ENCODE results near the gene AHSA1. TPM values are rescaled to one million over a fixed set of nuclear protein-coding genes. Genes with fewer than 3 reads are reported as not detected.
A peak's percentile ranks its signal among the peaks of the same experiment; 100 is the strongest.

The AHSA1 gene
- polyA plus RNA-seq, 1 of the 3 experiments (the other 2 are of a cell fraction) = 366 TPM

- H3K79me2 ChIP-seq (ENCODE audit: insufficient read depth) = no peaks in the 10 kb centered on the region
- H3K27ac ChIP-seq (ENCODE audit: low read depth in 2 of 2, low read length in 1 of 2) = peak overlapping the region in 1 of 2 experiments; percentile 29; a peak in 1 of 4 replicates
- no peak for TF ChIP-seq FOXJ3 (CRISPR knock-in tag; IDR thresholded peaks at IDR 0.05)
- TF ChIP-seq NFIC (IDR thresholded peaks at IDR 0.05; ENCODE audit: borderline replicate concordance) = no peak
- TF ChIP-seq RCOR1 (IDR thresholded peaks at IDR 0.05; ENCODE audit: low read length) = no peak
- TF ChIP-seq POLR2AphosphoS5 (IDR thresholded peaks at IDR 0.05; ENCODE audit: low read depth, low read length) = no peak
- no peak for TF ChIP-seq FOXM1 (IDR thresholded peaks at IDR 0.05; ENCODE audit: low read depth)
- no peak for TF ChIP-seq EP300 (IDR thresholded peaks at IDR 0.05; ENCODE audit: borderline replicate concordance in 1 of 2, low read depth in 1 of 2, low read length in 1 of 2)
- no peak for TF ChIP-seq FOSL2 (IDR thresholded peaks at IDR 0.05; ENCODE audit: borderline replicate concordance, low read depth)
- TF ChIP-seq JUND (IDR thresholded peaks at IDR 0.05) = no peak
- TF ChIP-seq GATA2 (CRISPR knock-in tag; IDR thresholded peaks at IDR 0.05) = no peak
- TF ChIP-seq TCF12 (IDR thresholded peaks at IDR 0.05) = no peak
- no peak for TF ChIP-seq NRF1 (IDR thresholded peaks at IDR 0.05; ENCODE audit: low read depth, low read length)
- no peak for TF ChIP-seq CHD2 (IDR thresholded peaks at IDR 0.05; ENCODE audit: low read length, partially characterized antibody)
- TF ChIP-seq RFX5 (IDR thresholded peaks at IDR 0.05; ENCODE audit: low read length) = no peak
- TF ChIP-seq EZH2phosphoT487 (IDR thresholded peaks at IDR 0.05; ENCODE audit: borderline replicate concordance, low read depth) = no peak
- no peak for TF ChIP-seq SMC3 (IDR thresholded peaks at IDR 0.05; ENCODE audit: low read depth, low read length)
- no peak for TF ChIP-seq RXRA (IDR thresholded peaks at IDR 0.05; ENCODE audit: borderline replicate concordance, low read depth)
- TF ChIP-seq GABPA (IDR thresholded peaks at IDR 0.05; ENCODE audit: low read depth) = no peak
- no peak for TF ChIP-seq CTCF (IDR thresholded peaks at IDR 0.05)
- TF ChIP-seq RAD21 (IDR thresholded peaks at IDR 0.05; ENCODE audit: low read length) = no peak
- 61% methylated on average over 7 of the region's 7 CpGs for WGBS (ENCODE audit: low lambda C conversion rate)
- H3K27me3 ChIP-seq (ENCODE audit: insufficient read depth) = no peaks in the 10 kb centered on the region
- ChIA-PET CTCF (no interaction called here), POLR2A (no interaction called here)
- H3F3A ChIP-seq (replicated peaks; ENCODE audit: insufficient read depth) = no peaks in the 10 kb centered on the region
- H3K9ac ChIP-seq = no peak overlapping the region
- no peak overlapping the region for H3K4me2 ChIP-seq
- no peaks in the 10 kb centered on the region for H4K20me1 ChIP-seq (ENCODE audit: insufficient read depth)
- no peak for DNase-seq
- H3K9me3 ChIP-seq = no peaks in the 10 kb centered on the region
- no peak overlapping the region for H3K4me3 ChIP-seq (ENCODE audit: low read depth in 2 of 2, low read length in 1 of 2)
- no peaks in the 10 kb centered on the region for H3K9me2 ChIP-seq
- H3K4me1 ChIP-seq (ENCODE audit: control insufficient read depth in 1 of 2, insufficient read depth in 2 of 2, low read depth in 1 of 2, low read length in 1 of 2) = no peaks in the 10 kb centered on the region; a peak in 1 of 4 replicates
- no peaks in the 10 kb centered on the region for H3K36me3 ChIP-seq (replicated peaks in 1 of 2; ENCODE audit: control insufficient read depth in 1 of 2, insufficient read depth in 2 of 2, low read length in 1 of 2)
- H2AFZ ChIP-seq (ENCODE audit: low read depth) = peak overlapping the region; percentile 12; the same call in 1 of the 2 replicates
Measured at GRCh38 chr14:77485901-77486678, 28.2 kb downstream of the AHSA1 start.

Measured in SK-N-SH (cell line).